ENCODE results near the gene FAM170B.

Gene FAM170B

GRCh38 chr10:49163741-49164140 is 29.9 kb upstream of the FAM170B start:
- no peaks in the 10 kb centered on the region for H4K20me1 ChIP-seq (ENCODE audit: insufficient read depth, low read length, poor library complexity, severe bottlenecking)
- no peak overlapping the region for H3K4me3 ChIP-seq (ENCODE audit: low read length, poor library complexity, severe bottlenecking)
- no peaks in the 10 kb centered on the region for H3K36me3 ChIP-seq (ENCODE audit: insufficient read depth, low read length)
- TF ChIP-seq EZH2phosphoT487 (IDR thresholded peaks at IDR 0.05; ENCODE audit: borderline replicate concordance) (no peak), CTCF (conservative IDR thresholded peaks at IDR 0.05; ENCODE audit: low read length) (no peak)
- no peak overlapping the region for H3K4me2 ChIP-seq (ENCODE audit: low read depth, low read length, poor library complexity, severe bottlenecking)
- no peaks in the 10 kb centered on the region for H3K9me2 ChIP-seq (replicated peaks; ENCODE audit: low read depth, low read length)
- no peak overlapping the region for H2AFZ ChIP-seq (ENCODE audit: low read length)
- no peaks in the 10 kb centered on the region for H3K79me2 ChIP-seq (ENCODE audit: insufficient read depth, low read length)
- no peak overlapping the region for H3K9ac ChIP-seq (ENCODE audit: low read depth, low read length, poor library complexity, severe bottlenecking)
- no peaks in the 10 kb centered on the region for H3K4me1 ChIP-seq (ENCODE audit: insufficient read depth, low read length, poor library complexity, severe bottlenecking)
- H3F3A ChIP-seq (ENCODE audit: low read depth): no peaks in the 10 kb centered on the region
- H3K27me3 ChIP-seq (ENCODE audit: insufficient read depth, low read length, poor library complexity, severe bottlenecking): no peaks in the 10 kb centered on the region
- H3K9me3 ChIP-seq (ENCODE audit: insufficient read depth, low read depth, low read length): no peaks in the 10 kb centered on the region

GRCh38 chr10:49162761-49163310 is 29.0 kb upstream of the FAM170B start:
- Histone ChIP-seq H3K4me1 (ENCODE audit: insufficient read depth, low read length, poor library complexity, severe bottlenecking) (peaks cover 7% of the 10 kb centered on the region), H3K9me3 (ENCODE audit: insufficient read depth, low read depth, low read length) (no peaks in the 10 kb centered on the region), H3K9me2 (replicated peaks; ENCODE audit: low read depth, low read length) (no peaks in the 10 kb centered on the region), H4K20me1 (ENCODE audit: insufficient read depth, low read length, poor library complexity, severe bottlenecking) (no peaks in the 10 kb centered on the region), H3K4me3 (ENCODE audit: low read length, poor library complexity, severe bottlenecking) (no peak overlapping the region), H3F3A (ENCODE audit: low read depth) (no peaks in the 10 kb centered on the region), H3K36me3 (ENCODE audit: insufficient read depth, low read length) (no peaks in the 10 kb centered on the region), H3K27me3 (ENCODE audit: insufficient read depth, low read length, poor library complexity, severe bottlenecking) (no peaks in the 10 kb centered on the region), H3K4me2 (ENCODE audit: low read depth, low read length, poor library complexity, severe bottlenecking) (no peak overlapping the region), H3K79me2 (ENCODE audit: insufficient read depth, low read length) (no peaks in the 10 kb centered on the region), H3K9ac (ENCODE audit: low read depth, low read length, poor library complexity, severe bottlenecking) (no peak overlapping the region), H2AFZ (ENCODE audit: low read length) (no peak overlapping the region)
- TF ChIP-seq EZH2phosphoT487 (IDR thresholded peaks at IDR 0.05; ENCODE audit: borderline replicate concordance): no peak

GRCh38 chr10:49162063-49162462 is 28.2 kb upstream of the FAM170B start:
- Histone ChIP-seq H2AFZ (ENCODE audit: low read length) (no peak overlapping the region), H3F3A (ENCODE audit: low read depth) (no peaks in the 10 kb centered on the region), H3K4me2 (ENCODE audit: low read depth, low read length, poor library complexity, severe bottlenecking) (no peak overlapping the region), H3K9ac (ENCODE audit: low read depth, low read length, poor library complexity, severe bottlenecking) (no peak overlapping the region), H3K79me2 (ENCODE audit: insufficient read depth, low read length) (no peaks in the 10 kb centered on the region), H3K9me2 (replicated peaks; ENCODE audit: low read depth, low read length) (no peaks in the 10 kb centered on the region), H3K4me1 (ENCODE audit: insufficient read depth, low read length, poor library complexity, severe bottlenecking) (peaks cover 7% of the 10 kb centered on the region), H3K27me3 (ENCODE audit: insufficient read depth, low read length, poor library complexity, severe bottlenecking) (no peaks in the 10 kb centered on the region), H3K9me3 (ENCODE audit: insufficient read depth, low read depth, low read length) (no peaks in the 10 kb centered on the region), H3K4me3 (ENCODE audit: low read length, poor library complexity, severe bottlenecking) (no peak overlapping the region), H3K36me3 (ENCODE audit: insufficient read depth, low read length) (no peaks in the 10 kb centered on the region), H4K20me1 (ENCODE audit: insufficient read depth, low read length, poor library complexity, severe bottlenecking) (no peaks in the 10 kb centered on the region)
- TF ChIP-seq EZH2phosphoT487 (IDR thresholded peaks at IDR 0.05; ENCODE audit: borderline replicate concordance) (no peak), CTCF (conservative IDR thresholded peaks at IDR 0.05; ENCODE audit: low read length) (no peak)

DNA sequence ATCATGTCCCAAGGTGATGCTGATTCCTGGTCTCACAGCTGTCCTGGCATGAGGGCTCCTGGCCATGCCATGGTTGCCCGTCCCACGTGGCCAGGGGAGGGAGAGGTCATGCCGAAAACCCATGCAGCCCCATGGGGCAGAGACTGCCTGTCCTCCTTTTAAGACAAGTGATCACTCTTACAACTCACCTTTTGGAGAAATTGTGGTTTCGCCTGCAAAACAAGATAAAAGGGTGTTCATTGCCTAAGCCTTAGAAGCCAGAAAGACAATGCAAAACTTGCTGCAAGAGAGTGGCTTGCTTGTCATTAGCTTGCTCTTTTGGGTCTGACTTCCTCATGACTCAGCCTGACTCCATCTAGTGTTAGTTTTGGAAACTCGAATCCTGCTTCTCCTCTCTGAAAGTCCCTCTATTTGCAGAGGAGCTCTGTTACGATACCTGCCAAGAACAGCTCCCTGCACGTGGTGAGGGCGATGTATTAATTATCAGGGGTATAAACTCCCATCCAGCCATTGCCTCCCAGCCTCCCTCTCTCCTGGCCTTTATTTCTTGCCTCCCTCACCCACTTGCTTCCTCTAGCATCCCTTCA is 27.7 kb upstream of the FAM170B start:
- H3K36me3 ChIP-seq (ENCODE audit: insufficient read depth, low read length): no peaks in the 10 kb centered on the region
- no peak overlapping the region for H3K4me3 ChIP-seq (ENCODE audit: low read length, poor library complexity, severe bottlenecking)
- no peak overlapping the region for H3K9ac ChIP-seq (ENCODE audit: low read depth, low read length, poor library complexity, severe bottlenecking)
- no peak overlapping the region for H3K4me2 ChIP-seq (ENCODE audit: low read depth, low read length, poor library complexity, severe bottlenecking)
- H2AFZ ChIP-seq (ENCODE audit: low read length): no peak overlapping the region
- H3K9me2 ChIP-seq (replicated peaks; ENCODE audit: low read depth, low read length): no peaks in the 10 kb centered on the region
- no peaks in the 10 kb centered on the region for H4K20me1 ChIP-seq (ENCODE audit: insufficient read depth, low read length, poor library complexity, severe bottlenecking)
- TF ChIP-seq EZH2phosphoT487 (IDR thresholded peaks at IDR 0.05; ENCODE audit: borderline replicate concordance) (no peak), CTCF (conservative IDR thresholded peaks at IDR 0.05; ENCODE audit: low read length) (peak; percentile 57)
- no peaks in the 10 kb centered on the region for H3K79me2 ChIP-seq (ENCODE audit: insufficient read depth, low read length)
- no peaks in the 10 kb centered on the region for H3F3A ChIP-seq (ENCODE audit: low read depth)
- no peaks in the 10 kb centered on the region for H3K9me3 ChIP-seq (ENCODE audit: insufficient read depth, low read depth, low read length)
- H3K27me3 ChIP-seq (ENCODE audit: insufficient read depth, low read length, poor library complexity, severe bottlenecking): no peaks in the 10 kb centered on the region
- H3K4me1 ChIP-seq (ENCODE audit: insufficient read depth, low read length, poor library complexity, severe bottlenecking): peaks cover 7% of the 10 kb centered on the region

Data from Loucy (cell line).